ENCODE measurements around the gene S100PBP.

Gene S100PBP

DNA sequence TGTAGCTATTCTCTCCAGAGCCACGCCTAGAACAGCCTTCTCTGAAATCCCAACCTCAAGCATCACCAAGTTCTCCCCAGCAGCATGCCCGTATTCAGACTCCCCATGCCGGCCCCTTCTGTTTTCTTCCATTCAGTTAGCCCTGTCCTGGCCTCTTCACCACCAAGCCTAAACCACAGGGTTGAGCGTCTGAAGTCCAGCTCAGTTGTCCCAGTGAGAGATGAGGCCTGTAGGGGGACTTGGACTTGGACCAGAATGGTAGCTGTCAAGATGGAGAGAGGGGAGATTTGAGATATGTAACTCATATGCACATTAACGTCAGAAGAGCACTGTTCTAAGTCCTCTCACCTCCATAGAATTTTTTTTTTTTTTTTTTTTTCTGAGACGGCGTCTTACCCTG is 89.2 kb downstream of the S100PBP start:
- H3K4me1 ChIP-seq, result no peaks in the 10 kb centered on the region
- no peak for DNase-seq
- peaks cover 7% of the 10 kb centered on the region for H3K27me3 ChIP-seq
- H3K4me3 ChIP-seq (ENCODE audit: low read depth, low read length), result no peak overlapping the region
- H3K9me3 ChIP-seq, result no peaks in the 10 kb centered on the region
- no peaks in the 10 kb centered on the region for H3K36me3 ChIP-seq
- TF ChIP-seq, protein P1, sequence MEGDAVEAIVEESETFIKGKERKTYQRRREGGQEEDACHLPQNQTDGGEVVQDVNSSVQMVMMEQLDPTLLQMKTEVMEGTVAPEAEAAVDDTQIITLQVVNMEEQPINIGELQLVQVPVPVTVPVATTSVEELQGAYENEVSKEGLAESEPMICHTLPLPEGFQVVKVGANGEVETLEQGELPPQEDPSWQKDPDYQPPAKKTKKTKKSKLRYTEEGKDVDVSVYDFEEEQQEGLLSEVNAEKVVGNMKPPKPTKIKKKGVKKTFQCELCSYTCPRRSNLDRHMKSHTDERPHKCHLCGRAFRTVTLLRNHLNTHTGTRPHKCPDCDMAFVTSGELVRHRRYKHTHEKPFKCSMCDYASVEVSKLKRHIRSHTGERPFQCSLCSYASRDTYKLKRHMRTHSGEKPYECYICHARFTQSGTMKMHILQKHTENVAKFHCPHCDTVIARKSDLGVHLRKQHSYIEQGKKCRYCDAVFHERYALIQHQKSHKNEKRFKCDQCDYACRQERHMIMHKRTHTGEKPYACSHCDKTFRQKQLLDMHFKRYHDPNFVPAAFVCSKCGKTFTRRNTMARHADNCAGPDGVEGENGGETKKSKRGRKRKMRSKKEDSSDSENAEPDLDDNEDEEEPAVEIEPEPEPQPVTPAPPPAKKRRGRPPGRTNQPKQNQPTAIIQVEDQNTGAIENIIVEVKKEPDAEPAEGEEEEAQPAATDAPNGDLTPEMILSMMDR (IDR thresholded peaks at IDR 0.05; ENCODE audit: low read depth, low read length), result no peak

DNA sequence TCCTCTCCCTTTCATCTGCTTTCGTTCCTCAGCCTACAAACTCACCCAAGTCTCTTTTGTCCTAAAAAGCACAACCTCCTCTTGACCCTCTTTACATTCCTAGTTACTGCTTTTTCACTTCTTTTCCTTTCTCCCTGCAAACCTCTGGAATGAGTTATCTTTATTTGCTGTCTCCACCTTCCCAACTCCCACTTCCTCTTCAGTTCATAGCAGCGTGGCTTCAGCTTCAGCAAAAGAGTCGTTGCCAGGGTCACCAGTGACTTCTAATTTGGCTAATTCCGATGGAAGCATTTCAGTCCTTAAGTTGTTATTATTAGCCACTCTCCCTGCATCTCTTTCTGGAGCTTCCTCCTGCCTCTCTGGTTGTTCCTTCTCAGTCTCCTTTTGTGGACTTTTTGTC is 90.0 kb downstream of the S100PBP start:
- Histone ChIP-seq H3K4me1 (no peaks in the 10 kb centered on the region), H3K36me3 (no peaks in the 10 kb centered on the region), H3K9me3 (no peaks in the 10 kb centered on the region), H3K27me3 (peaks cover 2% of the 10 kb centered on the region), H3K4me3 (ENCODE audit: low read depth, low read length) (no peak overlapping the region)
- no peak for DNase-seq
- TF ChIP-seq, protein P1 (IDR thresholded peaks at IDR 0.05; ENCODE audit: low read depth, low read length), result no peak

All from BE2C (cell line).